Stimulated activated CD4-positive, alpha-beta T cell treated with anti-CD3 and anti-CD28 coated beads, Interleukin-4, amount 100 ng/mL, for 1 hour (primary cell): ENCODE results near the gene BCL11B.

Source experiments
- DNase-seq: peaks from one replicate; pipeline ENCODE4 v3.0.0-alpha.2; 2020

BCL11B gene

GRCh38 chr14:99131632-99132271 lies 140.2 kb downstream of the BCL11B start:
- no peak for DNase-seq

GRCh38 chr14:99129998-99130397 lies 142.0 kb downstream of the BCL11B start:
- no peak for DNase-seq

- DNase-seq: no peak
Observed at GRCh38 chr14:99129211-99129696, 142.7 kb downstream of the BCL11B start.

GRCh38 chr14:99128185-99128584 lies 143.8 kb downstream of the BCL11B start:
- no peak for DNase-seq

GRCh38 chr14:99127651-99128167 lies 144.3 kb downstream of the BCL11B start:
- no peak for DNase-seq

GRCh38 chr14:99125616-99126431 lies 146.2 kb downstream of the BCL11B start:
- DNase-seq: no peak

- DNase-seq: no peak
Observed at GRCh38 chr14:99125113-99125512, 146.9 kb downstream of the BCL11B start.

- no peak for DNase-seq
Observed at GRCh38 chr14:99124482-99125105, 147.4 kb downstream of the BCL11B start.

- DNase-seq: no peak
Observed at GRCh38 chr14:99123208-99123870, 148.7 kb downstream of the BCL11B start.

GRCh38 chr14:99122521-99123125 lies 149.4 kb downstream of the BCL11B start:
- DNase-seq: no peak

GRCh38 chr14:99121319-99121875 lies 150.6 kb downstream of the BCL11B start:
- DNase-seq: no peak

- no peak for DNase-seq
Observed at GRCh38 chr14:99120526-99121318, 151.3 kb downstream of the BCL11B start.

GRCh38 chr14:99119554-99120525 lies 152.2 kb downstream of the BCL11B start:
- DNase-seq: no peak
